HEK293 (cell line): ENCODE results near the gene SBK1.
A peak's percentile ranks its signal among the peaks of the same experiment; 100 is the strongest.

Experiments used
- CTCF ChIA-PET: fragments of 350-600 bp; formaldehyde crosslinking; extraction: SDS; loops from one replicate; lab custom pipeline; 2021; ENCODE audit warnings: antibody characterized with exemption; lab: Yijun Ruan, JAX
- POLR2A ChIA-PET: fragments of 300-600 bp; formaldehyde crosslinking; extraction: SDS; loops from one replicate; lab custom pipeline; 2020; ENCODE audit warnings: antibody characterized with exemption, inconsistent platforms; lab: Yijun Ruan, JAX
- H3K27ac ChIP-seq: fragments of 200-500 bp; sonication (Bioruptor generic); 2 replicates; pipeline ENCODE4 v1.5.1; 2014; ENCODE audit warnings: low read depth, low read length, control low read depth, inconsistent platforms; ENCODE audit errors: extremely low read depth
- H3K36me3 ChIP-seq, 2 experiments: fragments of 200-500 bp in 1 of 2; sonication (Bioruptor generic) in 1 of 2; 1 replicate in 1 of 2; 2 replicates in 1 of 2; pipeline ENCODE4 v1.5.1; 2014 to 2017; ENCODE audit warnings: inconsistent platforms in 2 of 2, low read length in 2 of 2; ENCODE audit not compliant: control insufficient read depth in 2 of 2, insufficient read depth in 1 of 2
- H3K4me1 ChIP-seq: fragments of 200-500 bp; sonication (Bioruptor generic); 2 replicates; pipeline ENCODE4 v1.5.1; 2014; ENCODE audit warnings: mild to moderate bottlenecking, low read length, inconsistent platforms; ENCODE audit not compliant: control insufficient read depth, insufficient read depth
- H3K4me3 ChIP-seq: 2 replicates; pipeline ENCODE4 v1.5.1; 2011; ENCODE audit warnings: low read depth, mild to moderate bottlenecking, control low read depth, low read length, moderate library complexity
- H3K9me3 ChIP-seq: fragments of 200-500 bp; sonication (Bioruptor generic); 2 replicates; pipeline ENCODE4 v1.5.1; 2014; ENCODE audit warnings: low read depth, low read length, inconsistent platforms; ENCODE audit not compliant: control insufficient read depth, insufficient read depth
- ATF2 ChIP-seq: fragments of 450-650 bp; formaldehyde crosslinking; IDR thresholded peaks from 2 replicates; pipeline ENCODE4 v1.5.1; 2016; ENCODE audit warnings: missing biosample characterization, missing genetic modification characterization, low read depth
- BCL11B ChIP-seq: fragments of 450-650 bp; formaldehyde crosslinking; IDR thresholded peaks from 2 replicates; pipeline ENCODE4 v1.5.1; 2016; ENCODE audit warnings: low read depth, missing biosample characterization, missing genetic modification characterization
- PRDM1 ChIP-seq: fragments of 450-650 bp; formaldehyde crosslinking; IDR thresholded peaks from 2 replicates; pipeline ENCODE4; 2016; ENCODE audit warnings: missing biosample characterization, missing genetic modification characterization
- WT1 ChIP-seq: fragments of 450-650 bp; formaldehyde crosslinking; IDR thresholded peaks from 2 replicates; pipeline ENCODE4 v1.5.1; 2016; ENCODE audit warnings: missing biosample characterization, missing genetic modification characterization
- YY2 ChIP-seq: fragments of 450-650 bp; formaldehyde crosslinking; IDR thresholded peaks from 2 replicates; pipeline ENCODE4 v1.5.1; 2016; ENCODE audit warnings: missing biosample characterization, missing genetic modification characterization
- ZBTB17 ChIP-seq: fragments of 450-650 bp; formaldehyde crosslinking; IDR thresholded peaks from 2 replicates; pipeline ENCODE4 v1.5.1; 2016; ENCODE audit warnings: missing biosample characterization, missing genetic modification characterization
- ZBTB8A ChIP-seq: fragments of 450-650 bp; formaldehyde crosslinking; IDR thresholded peaks from 2 replicates; pipeline ENCODE4 v1.5.1; 2016; ENCODE audit warnings: missing biosample characterization, missing genetic modification characterization
- ZNF121 ChIP-seq: fragments of 450-650 bp; formaldehyde crosslinking; IDR thresholded peaks from 2 replicates; pipeline ENCODE4 v1.5.1; 2016; ENCODE audit warnings: missing biosample characterization, missing genetic modification characterization
- ZNF239 ChIP-seq: fragments of 450-650 bp; formaldehyde crosslinking; IDR thresholded peaks from 2 replicates; pipeline ENCODE4 v1.5.1; 2016; ENCODE audit warnings: missing biosample characterization, missing genetic modification characterization
- ZNF366 ChIP-seq: fragments of 450-650 bp; formaldehyde crosslinking; conservative IDR thresholded peaks from 2 replicates; pipeline ENCODE4 v1.5.1; 2016; ENCODE audit warnings: missing biosample characterization, missing genetic modification characterization
- ZNF416 ChIP-seq: fragments of 450-650 bp; formaldehyde crosslinking; IDR thresholded peaks from 2 replicates; pipeline ENCODE4 v1.5.1; 2016; ENCODE audit warnings: missing biosample characterization, missing genetic modification characterization
- ZNF433 ChIP-seq: fragments of 450-650 bp; formaldehyde crosslinking; IDR thresholded peaks from 2 replicates; pipeline ENCODE4 v1.5.1; 2016; ENCODE audit warnings: missing biosample characterization, missing genetic modification characterization, low read depth
- ZNF473 ChIP-seq: fragments of 450-650 bp; formaldehyde crosslinking; IDR thresholded peaks from 2 replicates; pipeline ENCODE4 v1.5.1; 2017; ENCODE audit warnings: missing biosample characterization, missing genetic modification characterization
- ZNF529 ChIP-seq: fragments of 450-650 bp; formaldehyde crosslinking; IDR thresholded peaks from 2 replicates; pipeline ENCODE4 v1.5.1; 2017; ENCODE audit warnings: missing genetic modification characterization, missing biosample characterization; ENCODE audit not compliant: insufficient replicate concordance
- ZNF548 ChIP-seq: fragments of 450-650 bp; formaldehyde crosslinking; IDR thresholded peaks from 2 replicates; pipeline ENCODE4 v1.5.1; 2016; ENCODE audit warnings: missing biosample characterization, missing genetic modification characterization
- ZNF639 ChIP-seq: fragments of 450-650 bp; formaldehyde crosslinking; IDR thresholded peaks from 2 replicates; pipeline ENCODE4 v1.5.1; 2016; ENCODE audit warnings: missing biosample characterization, missing genetic modification characterization
- ZNF692 ChIP-seq: fragments of 450-650 bp; formaldehyde crosslinking; IDR thresholded peaks from 2 replicates; pipeline ENCODE4 v1.5.1; 2016; ENCODE audit warnings: missing biosample characterization, missing genetic modification characterization
- ZNF792 ChIP-seq: fragments of 450-650 bp; formaldehyde crosslinking; IDR thresholded peaks from 2 replicates; pipeline ENCODE4 v1.5.1; 2016; ENCODE audit warnings: missing biosample characterization, missing genetic modification characterization
- ZSCAN16 ChIP-seq: fragments of 450-650 bp; formaldehyde crosslinking; IDR thresholded peaks from 2 replicates; pipeline ENCODE4 v1.5.1; 2016; ENCODE audit warnings: missing biosample characterization, missing genetic modification characterization
- ZSCAN30 ChIP-seq: fragments of 450-650 bp; IDR thresholded peaks from 2 replicates; pipeline ENCODE4 v1.5.1; 2018; ENCODE audit warnings: missing biosample characterization, mild to moderate bottlenecking, missing genetic modification characterization, moderate library complexity
- ZXDB ChIP-seq: fragments of 450-650 bp; formaldehyde crosslinking; IDR thresholded peaks from 2 replicates; pipeline ENCODE4 v1.5.1; 2016; ENCODE audit warnings: missing biosample characterization, missing genetic modification characterization

SBK1 gene

GRCh38 chr16:28288114-28288513 is 4.2 kb upstream of the SBK1 start:
- CTCF ChIA-PET: interaction anchor here (2.9 kb wide), 1 partner anchor 10 kb away, joined by 17 read pairs; no protein-coding TSS in a partner anchor
- Histone ChIP-seq H3K36me3 (peaks cover 0 to 5% of the 10 kb centered on the region in 2 experiments; a peak in 2 of 3 replicates), H3K27ac (no peak overlapping the region), H3K4me3 (no peak overlapping the region), H3K4me1 (no peaks in the 10 kb centered on the region), H3K9me3 (no peaks in the 10 kb centered on the region)
- POLR2A ChIA-PET: no interaction called here
- TF ChIP-seq ZXDB (no peak), ZNF792 (tag by site-specific recombination) (no peak), ZNF529 (no peak), ZBTB8A (tag by site-specific recombination) (no peak), ZNF473 (tag by site-specific recombination) (no peak), ZSCAN16 (no peak)

GRCh38 chr16:28289048-28289447 is 3.3 kb upstream of the SBK1 start:
- no peaks in the 10 kb centered on the region for H3K9me3 ChIP-seq
- TF ChIP-seq ZNF239 (tag by site-specific recombination) (no peak), PRDM1 (tag by site-specific recombination) (0 out of 2 replicates have a peak, but pooled peaks have one; percentile 23)
- peaks cover 0 to 5% of the 10 kb centered on the region in 2 experiments; a peak in 2 of 3 replicates for H3K36me3 ChIP-seq
- ChIA-PET CTCF (interaction anchor here (2.9 kb wide), 1 partner anchor 11 kb away, joined by 17 read pairs; no protein-coding TSS in a partner anchor), POLR2A (no interaction called here)
- no peaks in the 10 kb centered on the region for H3K4me1 ChIP-seq
- no peak overlapping the region for H3K4me3 ChIP-seq
- H3K27ac ChIP-seq: no peak overlapping the region

- POLR2A ChIA-PET: interaction anchor here (0.7 kb wide), 1 partner anchor 302 kb away, joined by 5 read pairs; no protein-coding TSS in a partner anchor
- Histone ChIP-seq H3K4me3 (no peak overlapping the region), H3K27ac (no peak overlapping the region), H3K36me3 (peaks cover 0 to 5% of the 10 kb centered on the region in 2 experiments; a peak in 2 of 3 replicates), H3K9me3 (no peaks in the 10 kb centered on the region), H3K4me1 (no peaks in the 10 kb centered on the region)
- CTCF ChIA-PET: interaction anchor here (1.1 kb wide), 1 partner anchor 13 kb away, joined by 4 read pairs; no protein-coding TSS in a partner anchor
- no peak for TF ChIP-seq ZNF416 (tag by site-specific recombination)
- TF ChIP-seq BCL11B: no peak
- no peak for TF ChIP-seq ZSCAN30 (tag by site-specific recombination)
- no peak for TF ChIP-seq ZNF639 (tag by site-specific recombination)
- no peak for TF ChIP-seq WT1 (tag by site-specific recombination)
- TF ChIP-seq ZNF121: peak; percentile 84
- TF ChIP-seq ZNF366 (tag by site-specific recombination): peak; percentile 87
- TF ChIP-seq ZBTB17 (tag by site-specific recombination): peak; percentile 25; the same call in 1 of the 2 replicates
- 0 out of 2 replicates have a peak, but pooled peaks have one; percentile 14 for TF ChIP-seq PRDM1 (tag by site-specific recombination)
- TF ChIP-seq ZNF548 (tag by site-specific recombination): no peak
- no peak for TF ChIP-seq ATF2 (tag by site-specific recombination)
- no peak for TF ChIP-seq YY2 (tag by site-specific recombination)
- TF ChIP-seq ZNF692 (tag by site-specific recombination): no peak
- TF ChIP-seq ZNF433 (tag by site-specific recombination): no peak
Observed at GRCh38 chr16:28289939-28290858, 2.1 kb upstream of the SBK1 start.
